GM12892 (cell line): ENCODE results near the gene NEU4.
"Not testable (repeated sequence)": the region's sequence is repeated elsewhere in the genome, so short reads cannot be mapped to it uniquely, and the experiment has no call there.

Source experiments
- DNase-seq: peaks from one replicate; pipeline ENCODE4 v3.0.0; 2011; ENCODE audit not compliant: insufficient read length
- FAIRE-seq: peaks from 2 replicates; lab custom pipeline; 2011; peaks lifted over from hg19 to GRCh38; lab: Jason Lieb, UNC
- POLR2A ChIP-seq: IDR thresholded peaks from 2 replicates; pipeline ENCODE4 v1.6.1; 2011; ENCODE audit warnings: low read depth, low read length, control low read depth
- POLR2AphosphoS5 ChIP-seq: IDR thresholded peaks from 2 replicates; pipeline ENCODE4 v1.6.1; 2011; ENCODE audit warnings: low read depth, low read length, control low read depth
- TAF1 ChIP-seq: IDR thresholded peaks from 2 replicates; pipeline ENCODE4 v1.6.1; 2011; ENCODE audit warnings: low read depth, mild to moderate bottlenecking, control low read depth, low read length, borderline replicate concordance

NEU4 gene

GRCh38 chr2:241776336-241777169 is 32.4 kb upstream of the NEU4 start, which contains the start of gene GAL3ST2:
TSS of gene GAL3ST2 (plus strand) at chr2:241776822. CDS start at chr2:241776956, 134 bp downstream.
- DNase-seq (no peak), FAIRE-seq (no peak)

GRCh38 chr2:241777170-241777685 is 31.8 kb upstream of the NEU4 start:
- DNase-seq (no peak), FAIRE-seq (no peak)
- no peak for TF ChIP-seq TAF1
- no peak for TF ChIP-seq POLR2A
- TF ChIP-seq POLR2AphosphoS5 = no peak

More at GRCh38 chr2:241776336-241777169, 32.4 kb upstream of the NEU4 start, which contains the start of gene GAL3ST2:
- TF ChIP-seq POLR2A = no peak
- TF ChIP-seq POLR2AphosphoS5 = no peak
- no peak for TF ChIP-seq TAF1

GRCh38 chr2:241777686-241778627 is 31.0 kb upstream of the NEU4 start:
- FAIRE-seq (no peak), DNase-seq (no peak)
- TF ChIP-seq POLR2A (no peak), POLR2AphosphoS5 (no peak), TAF1 (no peak)

GRCh38 chr2:241780939-241781569 is 27.9 kb upstream of the NEU4 start:
- no peak for DNase-seq
- no peak for FAIRE-seq
- TF ChIP-seq TAF1 (no peak), POLR2A (no peak), POLR2AphosphoS5 (no peak)

- FAIRE-seq, DNase-seq: not testable (repeated sequence)
Observed at GRCh38 chr2:241782053-241782452, 26.9 kb upstream of the NEU4 start.

GRCh38 chr2:241788135-241788534 is 20.9 kb upstream of the NEU4 start:
- FAIRE-seq (no peak), DNase-seq (no peak)
- TF ChIP-seq POLR2A = no peak
- TF ChIP-seq TAF1 = no peak
- TF ChIP-seq POLR2AphosphoS5 = no peak

GRCh38 chr2:241788572-241788971 is 20.4 kb upstream of the NEU4 start:
- DNase-seq (peak; percentile 24), FAIRE-seq (peak; percentile 94)

GRCh38 chr2:241791385-241791784 is 17.6 kb upstream of the NEU4 start:
- not testable (repeated sequence) for FAIRE-seq, DNase-seq

More at GRCh38 chr2:241788572-241788971, 20.4 kb upstream of the NEU4 start:
- TF ChIP-seq POLR2AphosphoS5 (no peak), POLR2A (no peak), TAF1 (no peak)

- FAIRE-seq = peak; percentile 5
- no peak for DNase-seq
- no peak for TF ChIP-seq POLR2AphosphoS5
- TF ChIP-seq POLR2A = no peak
- no peak for TF ChIP-seq TAF1
Observed at GRCh38 chr2:241793385-241793784, 15.6 kb upstream of the NEU4 start.

GRCh38 chr2:241794250-241794823 is 14.7 kb upstream of the NEU4 start:
- DNase-seq = peak; percentile 1
- no peak for FAIRE-seq
- TF ChIP-seq TAF1 (no peak), POLR2A (no peak)

- TF ChIP-seq POLR2A (no peak), POLR2AphosphoS5 (no peak), TAF1 (no peak)
- peak; percentile 1 for DNase-seq
- FAIRE-seq = no peak
Observed at GRCh38 chr2:241795021-241795999, 13.7 kb upstream of the NEU4 start.
